NT2/D1 (cell line): ENCODE measurements around the gene CALCB.

ENCODE experiments used
- DNase-seq: peaks from one replicate; pipeline ENCODE4 v3.0.0-alpha.2; 2011; ENCODE audit warnings: low read depth, low spot score
- H3K27me3 ChIP-seq: 2 replicates; pipeline ENCODE4 v1.6.0; 2011; ENCODE audit warnings: mild to moderate bottlenecking; ENCODE audit not compliant: insufficient read length, insufficient read depth
- H3K36me3 ChIP-seq: 2 replicates; pipeline ENCODE4 v1.6.1; 2011; ENCODE audit warnings: mild to moderate bottlenecking, low read length, mixed read lengths; ENCODE audit not compliant: insufficient read depth, insufficient read length
- H3K4me1 ChIP-seq: 2 replicates; pipeline ENCODE4 v1.5.1; 2011; ENCODE audit not compliant: insufficient read depth, insufficient read length
- H3K4me3 ChIP-seq: 2 replicates; pipeline ENCODE4 v1.5.1; 2011; ENCODE audit warnings: low read depth; ENCODE audit not compliant: insufficient read length
- H3K9ac ChIP-seq: 2 replicates; pipeline ENCODE4 v1.6.0; 2011; ENCODE audit warnings: low read depth; ENCODE audit not compliant: insufficient read length
- H3K9me3 ChIP-seq: 2 replicates; pipeline ENCODE4 v1.5.1; 2011; ENCODE audit warnings: mild to moderate bottlenecking, low read length; ENCODE audit not compliant: insufficient read depth
- SUZ12 ChIP-seq: IDR thresholded peaks from 2 replicates; pipeline ENCODE4 v1.6.1; 2011; ENCODE audit not compliant: insufficient read length, insufficient read depth; ENCODE audit errors: extremely low read depth
- YY1 ChIP-seq: IDR thresholded peaks from 2 replicates; pipeline ENCODE4 v1.6.1; 2011; ENCODE audit not compliant: insufficient read length, insufficient read depth
- ZNF274 ChIP-seq: IDR thresholded peaks from 2 replicates; pipeline ENCODE4 v1.6.1; 2011; ENCODE audit warnings: mild to moderate bottlenecking, low read depth, low read length

CALCB gene

GRCh38 chr11:15114501-15115475 lies 41.4 kb downstream of the CALCB start, which contains the start of gene INSC:
Gene INSC (plus strand): TSS chr11:15114923. CDS start chr11:15149175, 34,252 bp downstream.
- Histone ChIP-seq H3K27me3 (peaks cover 37% of the 10 kb centered on the region), H3K9me3 (no peaks in the 10 kb centered on the region), H3K36me3 (no peaks in the 10 kb centered on the region), H3K9ac (peak within 1 kb of the TSS; percentile 32), H3K4me1 (peaks cover 2% of the 10 kb centered on the region), H3K4me3 (peak within 1 kb of the TSS; percentile 36)
- DNase-seq, result no peak
- TF ChIP-seq YY1, result no peak
- TF ChIP-seq ZNF274, result no peak
- no peak for TF ChIP-seq SUZ12

DNA sequence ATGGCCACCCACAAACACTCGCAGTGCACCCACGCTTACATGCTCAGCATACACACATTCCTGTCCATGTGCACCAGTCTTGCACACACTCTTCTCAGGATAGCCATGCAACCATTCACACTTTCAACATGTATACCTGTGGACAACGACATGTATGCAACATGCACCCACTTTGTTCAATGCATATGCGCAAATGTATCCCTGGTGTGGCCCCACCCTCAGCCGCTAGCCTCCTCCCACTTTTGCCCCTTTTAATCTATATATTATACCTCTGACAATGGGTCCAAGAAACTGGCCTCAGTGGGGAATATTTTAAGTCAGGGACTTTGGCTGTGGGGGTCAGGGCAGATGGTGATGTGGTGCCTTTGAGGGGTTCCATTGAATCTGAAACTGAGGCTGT lies 42.3 kb downstream of the CALCB start:
- H3K9me3 ChIP-seq, result no peaks in the 10 kb centered on the region
- H3K36me3 ChIP-seq, result no peaks in the 10 kb centered on the region
- no peak for DNase-seq
- no peak overlapping the region for H3K4me3 ChIP-seq
- no peak overlapping the region for H3K9ac ChIP-seq
- H3K27me3 ChIP-seq, result peaks cover 37% of the 10 kb centered on the region
- H3K4me1 ChIP-seq, result peaks cover 2% of the 10 kb centered on the region
- TF ChIP-seq SUZ12 (no peak), YY1 (no peak), ZNF274 (no peak)

DNA sequence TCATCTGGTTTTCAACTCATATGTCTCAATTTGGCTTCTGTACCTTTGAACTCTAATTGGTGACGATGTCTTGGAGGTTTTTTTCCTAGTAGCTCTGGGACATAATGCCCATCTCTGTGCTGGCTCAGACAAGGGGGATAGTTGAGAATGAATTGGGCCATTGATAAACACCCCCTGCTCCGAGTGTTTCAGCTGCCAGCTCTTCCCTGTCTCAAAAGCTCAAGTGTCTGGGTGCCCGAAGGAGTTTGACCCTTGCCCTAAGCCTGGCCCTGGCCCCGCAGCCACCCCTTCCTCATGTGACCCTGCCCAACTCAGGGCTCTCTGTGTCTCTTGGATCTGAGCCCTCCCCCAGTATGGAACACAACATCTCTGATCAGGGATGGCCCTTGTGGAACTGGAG lies 44.4 kb downstream of the CALCB start:
- Histone ChIP-seq H3K27me3 (peaks cover 36% of the 10 kb centered on the region), H3K9me3 (no peaks in the 10 kb centered on the region), H3K9ac (no peak overlapping the region), H3K4me1 (peaks cover 2% of the 10 kb centered on the region), H3K36me3 (no peaks in the 10 kb centered on the region), H3K4me3 (no peak overlapping the region)
- DNase-seq, result no peak
- TF ChIP-seq SUZ12, result no peak
- TF ChIP-seq ZNF274, result no peak
- TF ChIP-seq YY1, result no peak

GRCh38 chr11:15118431-15118830 lies 45.0 kb downstream of the CALCB start:
- H3K36me3 ChIP-seq, result no peaks in the 10 kb centered on the region
- no peak overlapping the region for H3K9ac ChIP-seq
- TF ChIP-seq ZNF274, result no peak
- no peak for TF ChIP-seq SUZ12
- TF ChIP-seq YY1, result no peak
- peaks cover 30% of the 10 kb centered on the region for H3K27me3 ChIP-seq
- no peak overlapping the region for H3K4me3 ChIP-seq
- peaks cover 2% of the 10 kb centered on the region for H3K4me1 ChIP-seq
- no peak for DNase-seq
- H3K9me3 ChIP-seq, result no peaks in the 10 kb centered on the region

- Histone ChIP-seq H3K27me3 (peaks cover 21% of the 10 kb centered on the region), H3K9ac (no peak overlapping the region), H3K4me3 (no peak overlapping the region), H3K4me1 (peaks cover 2% of the 10 kb centered on the region), H3K36me3 (no peaks in the 10 kb centered on the region), H3K9me3 (no peaks in the 10 kb centered on the region)
- DNase-seq, result no peak
- TF ChIP-seq SUZ12 (no peak), ZNF274 (no peak), YY1 (no peak)
Observed at GRCh38 chr11:15119352-15119751, 46.0 kb downstream of the CALCB start.

- TF ChIP-seq SUZ12, result no peak
- no peak for TF ChIP-seq ZNF274
- TF ChIP-seq YY1, result no peak
- H3K4me1 ChIP-seq, result peaks cover 2% of the 10 kb centered on the region
- no peak overlapping the region for H3K9ac ChIP-seq
- no peak for DNase-seq
- no peaks in the 10 kb centered on the region for H3K36me3 ChIP-seq
- no peaks in the 10 kb centered on the region for H3K9me3 ChIP-seq
- H3K4me3 ChIP-seq, result no peak overlapping the region
- H3K27me3 ChIP-seq, result peaks cover 17% of the 10 kb centered on the region
Observed at GRCh38 chr11:15119826-15120225, 46.4 kb downstream of the CALCB start.

DNA sequence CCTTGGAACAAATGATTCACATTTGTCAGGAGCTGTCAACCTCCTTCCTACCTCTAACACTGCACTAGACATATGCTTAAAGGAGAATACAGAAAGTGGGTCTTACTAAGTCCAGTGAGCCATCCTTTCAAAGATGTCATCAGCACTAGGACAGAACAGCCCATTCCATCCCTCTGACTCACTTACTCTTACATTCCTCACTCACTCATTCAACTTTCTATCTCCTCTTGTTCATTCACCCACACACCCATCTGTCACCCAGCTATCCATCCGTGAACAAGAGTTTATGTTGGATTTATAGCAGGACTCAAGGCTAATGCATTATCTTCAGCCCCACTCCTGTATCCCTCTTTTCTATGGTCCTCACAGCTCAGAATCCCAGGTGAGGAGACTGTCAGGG lies 50.5 kb downstream of the CALCB start:
- Histone ChIP-seq H3K4me3 (no peak overlapping the region), H3K4me1 (no peaks in the 10 kb centered on the region), H3K9ac (no peak overlapping the region), H3K36me3 (no peaks in the 10 kb centered on the region), H3K9me3 (no peaks in the 10 kb centered on the region), H3K27me3 (no peaks in the 10 kb centered on the region)
- no peak for DNase-seq
- TF ChIP-seq ZNF274 (no peak), YY1 (no peak), SUZ12 (no peak)
